ENCODE results near the gene NEK6. TPM values are rescaled to one million over a fixed set of nuclear protein-coding genes. Genes with fewer than 3 reads are reported as not detected.

The NEK6 gene
- total and polyA plus RNA-seq, 12 donors: 4.0 to 27.2 (median 15.1) TPM

DNA sequence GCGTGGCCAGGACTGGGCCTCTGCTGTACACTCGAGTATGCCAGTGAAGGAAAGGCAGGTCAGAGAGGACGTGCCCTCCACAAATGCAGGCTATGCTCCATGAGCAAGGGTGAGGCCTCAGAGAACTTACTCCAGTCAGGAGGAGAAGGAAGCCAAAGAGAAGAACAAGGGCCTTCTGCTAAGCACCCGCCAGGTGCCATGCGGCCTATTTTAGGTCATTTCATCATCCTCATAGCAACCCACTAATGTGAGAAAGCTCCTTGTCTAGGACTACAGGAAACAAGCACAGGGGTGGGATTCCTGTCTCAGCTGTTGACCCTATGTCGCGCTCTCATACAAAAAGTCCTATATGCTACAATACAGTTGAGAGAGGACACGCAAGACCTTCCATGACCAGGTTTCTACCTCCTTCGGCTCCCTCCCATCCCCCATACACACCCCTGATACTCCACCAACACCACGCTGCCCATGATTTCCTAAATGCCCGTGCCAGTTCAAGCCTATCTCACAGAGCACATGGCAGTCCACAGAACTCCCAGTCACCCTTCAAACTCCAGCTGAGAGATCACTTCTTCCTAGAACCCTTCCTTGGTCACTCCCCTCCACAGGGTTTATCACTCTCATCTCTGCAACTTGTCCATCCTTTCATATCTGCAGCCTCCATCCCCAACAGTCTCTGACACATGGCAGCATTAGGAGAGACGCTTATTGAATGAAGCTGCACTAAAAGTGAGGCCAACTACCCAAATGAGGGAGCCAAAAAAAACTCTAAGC, 130.7 kb downstream of the NEK6 start:
- Histone ChIP-seq H3K27ac (no peak overlapping the region), H3K4me3 (no peak overlapping the region), H3K4me1 (replicated peaks in 1 of 2) (peaks cover 28 to 84% of the 10 kb centered on the region in 2 donors), H3K9me3 (replicated peaks in 1 of 3) (no peaks in the 10 kb centered on the region), H3K36me3 (replicated peaks in 1 of 2) (peaks cover 0 to 3% of the 10 kb centered on the region in 2 donors), H3K27me3 (no peaks in the 10 kb centered on the region)
- DNase-seq: no peak
- TF ChIP-seq, protein P1, sequence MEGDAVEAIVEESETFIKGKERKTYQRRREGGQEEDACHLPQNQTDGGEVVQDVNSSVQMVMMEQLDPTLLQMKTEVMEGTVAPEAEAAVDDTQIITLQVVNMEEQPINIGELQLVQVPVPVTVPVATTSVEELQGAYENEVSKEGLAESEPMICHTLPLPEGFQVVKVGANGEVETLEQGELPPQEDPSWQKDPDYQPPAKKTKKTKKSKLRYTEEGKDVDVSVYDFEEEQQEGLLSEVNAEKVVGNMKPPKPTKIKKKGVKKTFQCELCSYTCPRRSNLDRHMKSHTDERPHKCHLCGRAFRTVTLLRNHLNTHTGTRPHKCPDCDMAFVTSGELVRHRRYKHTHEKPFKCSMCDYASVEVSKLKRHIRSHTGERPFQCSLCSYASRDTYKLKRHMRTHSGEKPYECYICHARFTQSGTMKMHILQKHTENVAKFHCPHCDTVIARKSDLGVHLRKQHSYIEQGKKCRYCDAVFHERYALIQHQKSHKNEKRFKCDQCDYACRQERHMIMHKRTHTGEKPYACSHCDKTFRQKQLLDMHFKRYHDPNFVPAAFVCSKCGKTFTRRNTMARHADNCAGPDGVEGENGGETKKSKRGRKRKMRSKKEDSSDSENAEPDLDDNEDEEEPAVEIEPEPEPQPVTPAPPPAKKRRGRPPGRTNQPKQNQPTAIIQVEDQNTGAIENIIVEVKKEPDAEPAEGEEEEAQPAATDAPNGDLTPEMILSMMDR (IDR thresholded peaks at IDR 0.05): no peak
- TF ChIP-seq POLR2A (IDR thresholded peaks at IDR 0.05): no peak
- WGBS, 4 donors: 86 to 93% (median 90%) methylated on average over 12 of the region's 12 CpGs
- intact Hi-C loops (cut with DNase I): no loop called here

DNA sequence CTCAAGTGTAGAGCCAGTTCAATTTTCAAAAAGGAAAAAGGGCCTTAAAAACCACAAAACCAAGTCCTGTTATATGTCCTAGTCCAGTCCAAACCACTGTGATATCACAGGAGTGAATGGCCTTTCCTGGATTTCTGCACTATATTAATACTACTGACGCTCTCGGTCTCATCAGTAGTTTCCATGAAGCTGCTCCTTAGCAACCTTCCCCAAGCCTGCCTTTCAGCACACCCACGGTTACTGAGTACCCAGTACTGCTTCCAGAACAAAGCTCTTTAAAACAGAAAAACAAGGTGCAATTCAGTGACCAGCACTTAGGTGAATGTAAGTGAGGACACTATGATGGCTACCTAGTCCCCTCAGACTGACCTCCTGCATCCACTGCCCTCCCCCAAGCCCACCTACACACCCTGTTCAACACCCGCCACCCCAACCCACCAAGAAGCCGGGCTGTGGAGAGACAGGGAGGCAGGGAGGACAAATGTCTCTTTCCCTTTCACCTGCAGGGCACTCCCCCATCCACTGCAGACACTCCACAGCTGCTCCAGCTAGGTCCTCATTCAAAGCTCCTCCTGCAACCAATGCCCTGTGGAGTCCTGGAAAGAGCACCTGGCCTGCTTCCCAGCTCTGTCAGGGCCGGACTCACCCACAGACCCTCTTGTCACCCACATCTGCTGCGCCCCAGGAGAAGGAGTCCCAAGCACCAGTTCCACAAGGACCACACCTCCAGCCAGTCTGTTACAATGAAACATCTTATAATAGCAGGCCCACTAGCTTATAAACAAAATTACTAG, 131.6 kb downstream of the NEK6 start:
- TF ChIP-seq POLR2A (IDR thresholded peaks at IDR 0.05): no peak
- TF ChIP-seq, protein P1 (IDR thresholded peaks at IDR 0.05): no peak
- Histone ChIP-seq H3K27me3 (no peaks in the 10 kb centered on the region), H3K27ac (no peak overlapping the region), H3K9me3 (replicated peaks in 1 of 3) (no peaks in the 10 kb centered on the region), H3K4me3 (no peak overlapping the region), H3K4me1 (replicated peaks in 1 of 2) (peaks cover 28 to 90% of the 10 kb centered on the region in 2 donors), H3K36me3 (replicated peaks in 1 of 2) (no peaks in the 10 kb centered on the region)
- intact Hi-C loops (cut with DNase I): no loop called here
- no peak for DNase-seq
- WGBS, 4 donors: 76 to 87% (median 81%) methylated on average over 6 to 7 of the region's 7 CpGs

DNA sequence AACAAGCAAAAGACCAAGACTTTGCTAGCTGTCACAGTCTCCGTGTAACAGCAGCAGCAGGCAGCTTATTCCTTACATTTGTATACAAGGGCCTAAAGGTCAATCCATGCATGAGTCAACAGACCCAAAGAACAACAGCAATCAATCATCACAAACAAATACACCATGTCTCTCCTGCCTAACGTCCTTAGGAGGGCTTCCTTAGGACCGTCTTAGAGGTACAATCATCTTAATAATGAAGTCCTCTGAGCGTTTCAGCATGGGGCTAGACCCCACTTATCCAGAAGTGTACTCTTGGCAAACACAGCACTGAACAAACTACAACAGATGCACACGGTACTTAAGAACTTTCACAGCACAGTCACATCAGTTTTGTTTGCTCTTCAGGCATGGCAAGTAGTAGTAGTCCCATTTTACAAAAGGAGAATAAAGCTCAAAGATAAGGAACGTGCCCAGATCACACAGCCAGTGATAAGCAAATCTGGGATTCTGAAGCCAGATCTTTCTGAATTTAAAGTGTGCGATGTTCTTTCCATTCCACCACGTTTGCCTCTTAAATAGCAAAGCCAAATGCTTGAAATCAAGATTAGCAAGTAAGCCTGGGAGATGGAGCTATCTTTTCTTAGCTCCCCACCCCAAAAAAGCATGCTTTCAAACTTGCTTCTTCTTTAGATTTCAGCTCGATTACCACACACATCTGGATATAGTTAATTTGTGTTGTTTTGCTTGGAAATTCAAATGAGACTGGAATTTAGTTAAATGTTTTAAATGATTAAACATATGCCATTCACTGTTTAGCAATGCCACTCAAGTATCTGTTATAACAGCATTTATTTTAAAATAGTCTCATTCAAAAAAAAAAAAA, 133.3 kb downstream of the NEK6 start:
- Histone ChIP-seq H3K27me3 (no peaks in the 10 kb centered on the region), H3K9me3 (replicated peaks in 1 of 3) (no peaks in the 10 kb centered on the region), H3K4me3 (no peak overlapping the region), H3K36me3 (replicated peaks in 1 of 2) (no peaks in the 10 kb centered on the region), H3K27ac (no peak overlapping the region), H3K4me1 (replicated peaks in 1 of 2) (peaks cover 26 to 79% of the 10 kb centered on the region in 2 donors)
- no peak for DNase-seq
- 50 to 57% (median 53%) methylated on average over 9 of the region's 9 CpGs for WGBS, 4 donors
- intact Hi-C loops (cut with DNase I): no loop called here
- TF ChIP-seq, protein P1 (IDR thresholded peaks at IDR 0.05): no peak
- TF ChIP-seq POLR2A (IDR thresholded peaks at IDR 0.05): no peak

Data from adrenal gland (tissue), 12 donors.